ENCODE results near the gene ANGPTL5. TPM values are rescaled to one million over a fixed set of nuclear protein-coding genes. Genes with fewer than 3 reads are reported as not detected.
A peak's percentile ranks its signal among the peaks of the same experiment; 100 is the strongest.

ANGPTL5 gene
- total and polyA plus RNA-seq, 2 donors from 2014 or later, result not detected

DNA sequence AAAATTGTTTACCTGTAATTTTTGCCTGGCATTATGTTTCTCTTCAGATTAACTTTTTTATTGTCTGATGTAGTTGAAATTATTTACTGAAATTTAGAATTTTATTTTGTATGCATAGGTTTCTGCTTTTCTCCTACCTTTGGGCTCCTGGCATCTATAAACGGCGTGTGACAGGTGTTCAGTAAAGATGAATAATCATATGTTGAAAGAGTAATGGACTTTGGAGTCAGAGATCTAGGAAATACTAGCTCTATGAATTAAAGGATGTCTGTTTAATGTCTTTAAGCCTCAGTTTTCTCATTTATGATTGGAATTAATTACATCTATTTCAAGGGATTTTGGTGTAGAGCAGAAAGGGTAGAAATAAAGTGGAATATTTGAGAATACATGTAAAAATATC is 7.2 kb upstream of the ANGPTL5 start:
- DNase-seq (no peak), FAIRE-seq (no peak)
- H3K9ac ChIP-seq (ENCODE audit: low read length in 3 of 3), result no peak overlapping the region
- H3K36me3 ChIP-seq (ENCODE audit: control insufficient read depth in 2 of 3, insufficient read depth in 3 of 3, low read length in 3 of 3), result no peaks in the 10 kb centered on the region
- H3K4me1 ChIP-seq (ENCODE audit: control insufficient read depth in 2 of 3, insufficient read depth in 2 of 3, low read depth in 1 of 3, low read length in 3 of 3), result no peaks in the 10 kb centered on the region
- no peak overlapping the region for H3K4me3 ChIP-seq (ENCODE audit: low read length in 3 of 3)
- H3K27me3 ChIP-seq (ENCODE audit: control insufficient read depth, insufficient read depth, low read length), result no peaks in the 10 kb centered on the region
- TF ChIP-seq, protein P1, sequence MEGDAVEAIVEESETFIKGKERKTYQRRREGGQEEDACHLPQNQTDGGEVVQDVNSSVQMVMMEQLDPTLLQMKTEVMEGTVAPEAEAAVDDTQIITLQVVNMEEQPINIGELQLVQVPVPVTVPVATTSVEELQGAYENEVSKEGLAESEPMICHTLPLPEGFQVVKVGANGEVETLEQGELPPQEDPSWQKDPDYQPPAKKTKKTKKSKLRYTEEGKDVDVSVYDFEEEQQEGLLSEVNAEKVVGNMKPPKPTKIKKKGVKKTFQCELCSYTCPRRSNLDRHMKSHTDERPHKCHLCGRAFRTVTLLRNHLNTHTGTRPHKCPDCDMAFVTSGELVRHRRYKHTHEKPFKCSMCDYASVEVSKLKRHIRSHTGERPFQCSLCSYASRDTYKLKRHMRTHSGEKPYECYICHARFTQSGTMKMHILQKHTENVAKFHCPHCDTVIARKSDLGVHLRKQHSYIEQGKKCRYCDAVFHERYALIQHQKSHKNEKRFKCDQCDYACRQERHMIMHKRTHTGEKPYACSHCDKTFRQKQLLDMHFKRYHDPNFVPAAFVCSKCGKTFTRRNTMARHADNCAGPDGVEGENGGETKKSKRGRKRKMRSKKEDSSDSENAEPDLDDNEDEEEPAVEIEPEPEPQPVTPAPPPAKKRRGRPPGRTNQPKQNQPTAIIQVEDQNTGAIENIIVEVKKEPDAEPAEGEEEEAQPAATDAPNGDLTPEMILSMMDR (IDR thresholded peaks at IDR 0.05; ENCODE audit: borderline replicate concordance, extremely low read depth, insufficient read depth), result no peak
- H3K9me3 ChIP-seq (ENCODE audit: control insufficient read depth in 2 of 3, insufficient read depth in 1 of 3, low read length in 3 of 3), result no peaks in the 10 kb centered on the region
- no peak overlapping the region for H3K27ac ChIP-seq (ENCODE audit: low read depth in 2 of 2, low read length in 2 of 2)
- intact Hi-C loops (cut with DNase I), result no loop called here

DNA sequence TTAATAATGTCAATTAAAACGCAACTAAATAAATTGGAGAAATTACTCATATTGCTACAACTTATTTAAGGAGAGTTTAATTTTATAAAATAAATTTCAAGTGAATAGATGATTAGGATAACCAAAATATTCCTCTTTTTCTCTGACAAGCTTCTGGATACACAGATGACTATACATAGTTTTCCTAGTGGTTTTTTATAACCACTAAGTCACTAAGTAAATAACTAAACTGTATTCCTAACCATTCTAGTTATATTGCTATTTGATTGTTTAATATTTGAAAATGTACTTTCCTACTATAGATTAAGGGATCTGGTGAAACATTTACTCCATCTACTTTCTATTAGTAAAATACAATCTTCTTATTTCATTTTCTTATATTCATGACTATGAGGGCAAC is 4.7 kb upstream of the ANGPTL5 start:
- H3K27me3 ChIP-seq (ENCODE audit: control insufficient read depth, insufficient read depth, low read length), result no peaks in the 10 kb centered on the region
- DNase-seq, result no peak
- peak; percentile 38 for FAIRE-seq
- no peaks in the 10 kb centered on the region for H3K4me1 ChIP-seq (ENCODE audit: control insufficient read depth in 2 of 3, insufficient read depth in 2 of 3, low read depth in 1 of 3, low read length in 3 of 3)
- intact Hi-C loops (cut with DNase I), result no loop called here
- no peaks in the 10 kb centered on the region for H3K9me3 ChIP-seq (ENCODE audit: control insufficient read depth in 2 of 3, insufficient read depth in 1 of 3, low read length in 3 of 3)
- TF ChIP-seq, protein P1 (IDR thresholded peaks at IDR 0.05; ENCODE audit: borderline replicate concordance, extremely low read depth, insufficient read depth), result no peak
- H3K9ac ChIP-seq (ENCODE audit: low read length in 3 of 3), result no peak overlapping the region
- H3K27ac ChIP-seq (ENCODE audit: low read depth in 2 of 2, low read length in 2 of 2), result no peak overlapping the region
- H3K36me3 ChIP-seq (ENCODE audit: control insufficient read depth in 2 of 3, insufficient read depth in 3 of 3, low read length in 3 of 3), result no peaks in the 10 kb centered on the region
- H3K4me3 ChIP-seq (ENCODE audit: low read length in 3 of 3), result no peak overlapping the region

DNA sequence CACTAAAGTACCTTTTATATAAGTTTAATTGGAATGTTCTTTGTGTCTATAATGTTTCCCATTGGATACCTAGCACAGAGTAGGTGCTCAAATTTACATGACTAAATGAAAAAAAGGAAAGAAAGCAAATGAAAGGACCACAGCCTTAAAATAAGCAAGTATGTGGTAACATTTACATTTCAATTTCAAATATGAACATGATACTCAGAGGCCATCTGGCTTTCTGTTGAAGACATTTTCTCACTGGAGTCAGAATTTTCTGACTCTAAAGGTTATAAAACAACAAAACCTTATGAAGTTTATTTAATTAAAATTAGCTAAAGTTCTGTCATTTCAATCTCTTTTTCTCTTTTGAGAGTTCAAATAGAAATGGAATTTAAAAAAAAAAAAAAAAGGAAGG is 904 bp upstream of the ANGPTL5 start:
- Histone ChIP-seq H3K27ac (ENCODE audit: low read depth in 2 of 2, low read length in 2 of 2) (no peak overlapping the region), H3K27me3 (ENCODE audit: control insufficient read depth, insufficient read depth, low read length) (no peaks in the 10 kb centered on the region), H3K9ac (ENCODE audit: low read length in 3 of 3) (no peak overlapping the region), H3K4me3 (ENCODE audit: low read length in 3 of 3) (no peak overlapping the region), H3K36me3 (ENCODE audit: control insufficient read depth in 2 of 3, insufficient read depth in 3 of 3, low read length in 3 of 3) (no peaks in the 10 kb centered on the region), H3K4me1 (ENCODE audit: control insufficient read depth in 2 of 3, insufficient read depth in 2 of 3, low read depth in 1 of 3, low read length in 3 of 3) (peaks cover 0 to 6% (median 4%) of the 10 kb centered on the region in 3 donors), H3K9me3 (ENCODE audit: control insufficient read depth in 2 of 3, insufficient read depth in 1 of 3, low read length in 3 of 3) (no peaks in the 10 kb centered on the region)
- TF ChIP-seq, protein P1 (IDR thresholded peaks at IDR 0.05; ENCODE audit: borderline replicate concordance, extremely low read depth, insufficient read depth), result no peak
- FAIRE-seq, result no peak
- no peak for DNase-seq
- intact Hi-C loops (cut with DNase I), result no loop called here

DNA sequence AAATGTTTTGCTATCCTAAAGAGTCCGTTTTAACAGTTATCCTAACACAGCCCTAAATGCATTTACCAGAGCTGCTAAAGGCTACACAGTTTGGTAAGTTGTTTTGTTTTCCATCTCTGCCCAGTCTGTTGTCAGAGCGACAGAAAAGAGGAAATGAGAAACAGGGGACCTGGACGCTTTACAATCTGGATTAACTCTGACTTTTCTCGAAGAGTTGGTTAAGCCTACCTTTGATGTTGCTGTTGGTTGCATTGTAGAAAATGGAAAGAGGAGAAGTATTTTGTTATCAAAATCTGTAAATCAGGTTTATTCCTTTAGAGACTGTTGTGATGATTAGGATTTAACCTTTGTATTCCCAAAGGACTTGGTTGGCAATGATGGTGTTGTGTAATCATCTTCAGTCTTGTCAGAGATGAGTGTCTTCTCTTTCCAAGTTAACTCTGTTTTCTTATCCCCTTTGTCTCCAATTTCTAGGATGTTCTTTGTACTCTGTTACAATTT is 481 bp downstream of the ANGPTL5 start:
- H3K27me3 ChIP-seq (ENCODE audit: control insufficient read depth, insufficient read depth, low read length), result no peaks in the 10 kb centered on the region
- no peaks in the 10 kb centered on the region for H3K36me3 ChIP-seq (ENCODE audit: control insufficient read depth in 2 of 3, insufficient read depth in 3 of 3, low read length in 3 of 3)
- TF ChIP-seq, protein P1 (IDR thresholded peaks at IDR 0.05; ENCODE audit: borderline replicate concordance, extremely low read depth, insufficient read depth), result no peak
- H3K4me1 ChIP-seq (ENCODE audit: control insufficient read depth in 2 of 3, insufficient read depth in 2 of 3, low read depth in 1 of 3, low read length in 3 of 3), result peaks cover 0 to 6% (median 4%) of the 10 kb centered on the region in 3 donors
- no peaks in the 10 kb centered on the region for H3K9me3 ChIP-seq (ENCODE audit: control insufficient read depth in 2 of 3, insufficient read depth in 1 of 3, low read length in 3 of 3)
- DNase-seq, result peak in 2 of 5 donors; percentile 51 to 69
- H3K4me3 ChIP-seq (ENCODE audit: low read length in 3 of 3), result peak overlapping the region in 2 of 3 donors; percentile 72 to 74
- H3K27ac ChIP-seq (ENCODE audit: low read depth in 2 of 2, low read length in 2 of 2), result no peak overlapping the region
- no peak for FAIRE-seq
- peak overlapping the region in 2 of 3 donors; percentile 45 to 72 for H3K9ac ChIP-seq (ENCODE audit: low read length in 3 of 3)
- intact Hi-C loops (cut with DNase I), result no loop called here
